ENCODE data around the gene RALGAPA1. TPM values are rescaled to one million over a fixed set of nuclear protein-coding genes. Genes with fewer than 3 reads are reported as not detected.
"Not testable (repeated sequence)": the region's sequence is repeated elsewhere in the genome, so short reads cannot be mapped to it uniquely, and the experiment has no call there.

The RALGAPA1 gene
- total RNA-seq, 1 experiment from 2014 or later = 28.2 TPM

GRCh38 chr14:35632676-35633075 is 176.4 kb downstream of the RALGAPA1 start:
- Mint-ChIP-seq H3K4me1 (ENCODE audit: low read depth, unreplicated experiment) (no peaks in the 10 kb centered on the region), H3K4me3 (ENCODE audit: low read depth, unreplicated experiment) (no peak overlapping the region), H3K9me3 (ENCODE audit: low read depth, unreplicated experiment) (no peaks in the 10 kb centered on the region), H3K36me3 (ENCODE audit: insufficient read depth, unreplicated experiment) (no peaks in the 10 kb centered on the region), H3K27me3 (ENCODE audit: unreplicated experiment) (no peaks in the 10 kb centered on the region), H3K27ac (ENCODE audit: unreplicated experiment) (no peak overlapping the region)
- intact Hi-C loops (cut with micrococcal nuclease; ENCODE audit: unreplicated experiment) = no loop called here
- BruUV-seq (replicated peaks) = no TSS peak
- no peak for TF ChIP-seq CTCF (IDR thresholded peaks at IDR 0.05; ENCODE audit: unreplicated experiment)
- DNase-seq = no peak
- CTCF ChIA-PET = interaction anchor here (0.7 kb wide), 1 partner anchor 736 kb away, joined by 3 read pairs; no protein-coding TSS in a partner anchor

GRCh38 chr14:35632271-35632670 is 176.8 kb downstream of the RALGAPA1 start:
- no peaks in the 10 kb centered on the region for H3K36me3 Mint-ChIP-seq (ENCODE audit: insufficient read depth, unreplicated experiment)
- no peak overlapping the region for H3K27ac Mint-ChIP-seq (ENCODE audit: unreplicated experiment)
- DNase-seq = no peak
- no peaks in the 10 kb centered on the region for H3K4me1 Mint-ChIP-seq (ENCODE audit: low read depth, unreplicated experiment)
- CTCF ChIA-PET = no interaction called here
- no peak overlapping the region for H3K4me3 Mint-ChIP-seq (ENCODE audit: low read depth, unreplicated experiment)
- no peak for TF ChIP-seq CTCF (IDR thresholded peaks at IDR 0.05; ENCODE audit: unreplicated experiment)
- intact Hi-C loops (cut with micrococcal nuclease; ENCODE audit: unreplicated experiment) = no loop called here
- no peaks in the 10 kb centered on the region for H3K9me3 Mint-ChIP-seq (ENCODE audit: low read depth, unreplicated experiment)
- no peaks in the 10 kb centered on the region for H3K27me3 Mint-ChIP-seq (ENCODE audit: unreplicated experiment)
- no TSS peak for BruUV-seq (replicated peaks)

GRCh38 chr14:35631071-35631805 is 177.9 kb downstream of the RALGAPA1 start:
- Mint-ChIP-seq H3K9me3 (ENCODE audit: low read depth, unreplicated experiment) (no peaks in the 10 kb centered on the region), H3K27ac (ENCODE audit: unreplicated experiment) (no peak overlapping the region), H3K4me1 (ENCODE audit: low read depth, unreplicated experiment) (no peaks in the 10 kb centered on the region), H3K36me3 (ENCODE audit: insufficient read depth, unreplicated experiment) (no peaks in the 10 kb centered on the region), H3K27me3 (ENCODE audit: unreplicated experiment) (no peaks in the 10 kb centered on the region), H3K4me3 (ENCODE audit: low read depth, unreplicated experiment) (no peak overlapping the region)
- no TSS peak for BruUV-seq (replicated peaks)
- CTCF ChIA-PET = interaction anchor here (0.6 kb wide), 1 partner anchor 444 kb away, joined by 7 read pairs; no protein-coding TSS in a partner anchor
- TF ChIP-seq CTCF (IDR thresholded peaks at IDR 0.05; ENCODE audit: unreplicated experiment) = no peak
- intact Hi-C loops (cut with micrococcal nuclease; ENCODE audit: unreplicated experiment) = no loop called here
- DNase-seq = no peak

GRCh38 chr14:35628989-35629388 is 180.1 kb downstream of the RALGAPA1 start:
- Mint-ChIP-seq H3K27ac (ENCODE audit: unreplicated experiment) (no peak overlapping the region), H3K36me3 (ENCODE audit: insufficient read depth, unreplicated experiment) (no peaks in the 10 kb centered on the region), H3K4me1 (ENCODE audit: low read depth, unreplicated experiment) (no peaks in the 10 kb centered on the region), H3K27me3 (ENCODE audit: unreplicated experiment) (no peaks in the 10 kb centered on the region), H3K4me3 (ENCODE audit: low read depth, unreplicated experiment) (no peak overlapping the region), H3K9me3 (ENCODE audit: low read depth, unreplicated experiment) (no peaks in the 10 kb centered on the region)
- CTCF ChIA-PET = no interaction called here
- no peak for DNase-seq
- intact Hi-C loops (cut with micrococcal nuclease; ENCODE audit: unreplicated experiment) = no loop called here
- no TSS peak for BruUV-seq (replicated peaks)
- no peak for TF ChIP-seq CTCF (IDR thresholded peaks at IDR 0.05; ENCODE audit: unreplicated experiment)

GRCh38 chr14:35626947-35627346 is 182.1 kb downstream of the RALGAPA1 start:
- not testable (repeated sequence) for H3K4me1 Mint-ChIP-seq (ENCODE audit: low read depth, unreplicated experiment); H3K4me3 Mint-ChIP-seq (ENCODE audit: low read depth, unreplicated experiment)

GRCh38 chr14:35621996-35622395 is 187.1 kb downstream of the RALGAPA1 start:
- H3K4me3 Mint-ChIP-seq (ENCODE audit: low read depth, unreplicated experiment); H3K27ac Mint-ChIP-seq (ENCODE audit: unreplicated experiment); H3K36me3 Mint-ChIP-seq (ENCODE audit: insufficient read depth, unreplicated experiment); BruUV-seq (replicated peaks); H3K9me3 Mint-ChIP-seq (ENCODE audit: low read depth, unreplicated experiment); H3K4me1 Mint-ChIP-seq (ENCODE audit: low read depth, unreplicated experiment); H3K27me3 Mint-ChIP-seq (ENCODE audit: unreplicated experiment); DNase-seq; intact Hi-C loops (cut with micrococcal nuclease; ENCODE audit: unreplicated experiment): not testable (repeated sequence)
- CTCF ChIA-PET = interaction anchor here (0.6 kb wide), 1 partner anchor 647 kb away, joined by 5 read pairs; no protein-coding TSS in a partner anchor

More at GRCh38 chr14:35626947-35627346, 182.1 kb downstream of the RALGAPA1 start:
- DNase-seq; H3K9me3 Mint-ChIP-seq (ENCODE audit: low read depth, unreplicated experiment); intact Hi-C loops (cut with micrococcal nuclease; ENCODE audit: unreplicated experiment); H3K27ac Mint-ChIP-seq (ENCODE audit: unreplicated experiment); BruUV-seq (replicated peaks); CTCF ChIA-PET; H3K27me3 Mint-ChIP-seq (ENCODE audit: unreplicated experiment); H3K36me3 Mint-ChIP-seq (ENCODE audit: insufficient read depth, unreplicated experiment): not testable (repeated sequence)

- H3K4me1 Mint-ChIP-seq (ENCODE audit: low read depth, unreplicated experiment); H3K9me3 Mint-ChIP-seq (ENCODE audit: low read depth, unreplicated experiment); H3K36me3 Mint-ChIP-seq (ENCODE audit: insufficient read depth, unreplicated experiment); H3K27ac Mint-ChIP-seq (ENCODE audit: unreplicated experiment); intact Hi-C loops (cut with micrococcal nuclease; ENCODE audit: unreplicated experiment); DNase-seq; H3K4me3 Mint-ChIP-seq (ENCODE audit: low read depth, unreplicated experiment); BruUV-seq (replicated peaks); H3K27me3 Mint-ChIP-seq (ENCODE audit: unreplicated experiment); CTCF ChIA-PET: not testable (repeated sequence)
These were observed 189.1 kb downstream of the RALGAPA1 start for GRCh38 chr14:35619998-35620397.
